ENCODE measurements around the gene MKS1.

Gene MKS1

GRCh38 chr17:58207451-58207850 lies 11.6 kb downstream of the MKS1 start:
- TF ChIP-seq RAD21 (IDR thresholded peaks at IDR 0.05; ENCODE audit: low read depth) (no peak), TEAD4 (IDR thresholded peaks at IDR 0.05) (no peak), REST (IDR thresholded peaks at IDR 0.05; ENCODE audit: low read depth) (no peak), CREB1 (IDR thresholded peaks at IDR 0.05; ENCODE audit: low read depth) (no peak), FOXM1 (IDR thresholded peaks at IDR 0.05; ENCODE audit: borderline replicate concordance, low read depth) (no peak), TCF12 (IDR thresholded peaks at IDR 0.05; ENCODE audit: low read depth) (no peak), ZBTB7A (IDR thresholded peaks at IDR 0.05; ENCODE audit: low read depth) (no peak), EGR1 (IDR thresholded peaks at IDR 0.05) (no peak), NFIC (IDR thresholded peaks at IDR 0.05) (no peak), TAF1 (IDR thresholded peaks at IDR 0.05; ENCODE audit: low read depth) (no peak)

- no peak for TF ChIP-seq EGR1 (IDR thresholded peaks at IDR 0.05)
- TF ChIP-seq TAF1 (IDR thresholded peaks at IDR 0.05; ENCODE audit: low read depth), result no peak
- no peak for TF ChIP-seq ZBTB7A (IDR thresholded peaks at IDR 0.05; ENCODE audit: low read depth)
- TF ChIP-seq TCF12 (IDR thresholded peaks at IDR 0.05; ENCODE audit: low read depth), result no peak
- no peak for TF ChIP-seq RAD21 (IDR thresholded peaks at IDR 0.05; ENCODE audit: low read depth)
- TF ChIP-seq MAX (IDR thresholded peaks at IDR 0.05), result no peak
- TF ChIP-seq REST (IDR thresholded peaks at IDR 0.05; ENCODE audit: low read depth), result no peak
- TF ChIP-seq EP300 (IDR thresholded peaks at IDR 0.05; ENCODE audit: borderline replicate concordance), result no peak
- no peak for TF ChIP-seq FOXM1 (IDR thresholded peaks at IDR 0.05; ENCODE audit: borderline replicate concordance, low read depth)
- no peak for TF ChIP-seq YY1 (IDR thresholded peaks at IDR 0.05; ENCODE audit: low read depth)
- no peak for TF ChIP-seq CREB1 (IDR thresholded peaks at IDR 0.05; ENCODE audit: low read depth)
- no peak for TF ChIP-seq USF1 (IDR thresholded peaks at IDR 0.05)
- TF ChIP-seq CEBPB (IDR thresholded peaks at IDR 0.05), result no peak
- TF ChIP-seq NFIC (IDR thresholded peaks at IDR 0.05), result no peak
- no peak for TF ChIP-seq TEAD4 (IDR thresholded peaks at IDR 0.05)
These were observed 13.1 kb downstream of the MKS1 start for GRCh38 chr17:58205936-58206335.

- TF ChIP-seq EGR1 (IDR thresholded peaks at IDR 0.05) (no peak), MAX (IDR thresholded peaks at IDR 0.05) (no peak), RAD21 (IDR thresholded peaks at IDR 0.05; ENCODE audit: low read depth) (no peak), YY1 (IDR thresholded peaks at IDR 0.05; ENCODE audit: low read depth) (no peak)
These were observed 14.3 kb downstream of the MKS1 start for GRCh38 chr17:58204796-58205195.

- no peak for TF ChIP-seq USF1 (IDR thresholded peaks at IDR 0.05)
- TF ChIP-seq TEAD4 (IDR thresholded peaks at IDR 0.05), result no peak
- no peak for TF ChIP-seq EP300 (IDR thresholded peaks at IDR 0.05; ENCODE audit: borderline replicate concordance)
- TF ChIP-seq EGR1 (IDR thresholded peaks at IDR 0.05), result no peak
- no peak for TF ChIP-seq NFIC (IDR thresholded peaks at IDR 0.05)
- TF ChIP-seq REST (IDR thresholded peaks at IDR 0.05; ENCODE audit: low read depth), result no peak
- no peak for TF ChIP-seq RAD21 (IDR thresholded peaks at IDR 0.05; ENCODE audit: low read depth)
- no peak for TF ChIP-seq CEBPB (IDR thresholded peaks at IDR 0.05)
- no peak for TF ChIP-seq YY1 (IDR thresholded peaks at IDR 0.05; ENCODE audit: low read depth)
- no peak for TF ChIP-seq MAX (IDR thresholded peaks at IDR 0.05)
These were observed 16.2 kb downstream of the MKS1 start for GRCh38 chr17:58202859-58203258.

All from Ishikawa (cell line).